Thyroid gland (tissue), 4 donors: ENCODE measurements around the gene FKBP2. TPM values are rescaled to one million over a fixed set of nuclear protein-coding genes. Genes with fewer than 3 reads are reported as not detected.

Experiments
- DNase-seq, 2 donors: peaks; one replicate each; pipeline ENCODE4 v3.0.0-alpha.2; 2019
- H3K27ac ChIP-seq, 3 donors: fragments of 200-600 bp; sonication (generic); 1 replicate in 2 of 3; 2 replicates in 1 of 3; pipeline ENCODE4 v1.5.1; 2016 to 2019; ENCODE audit warnings: mild to moderate bottlenecking in 1 of 3, moderate library complexity in 1 of 3
- H3K27me3 ChIP-seq: fragments of 200-600 bp; sonication (generic); one replicate; pipeline ENCODE4 v1.5.1; 2019
- H3K36me3 ChIP-seq, 2 donors: fragments of 200-600 bp; sonication (generic); one replicate each; pipeline ENCODE4 v1.5.1; 2016 to 2019
- H3K4me1 ChIP-seq, 2 donors: fragments of 200-600 bp; sonication (generic); one replicate each; pipeline ENCODE4 v1.5.1; 2017 to 2019
- H3K4me3 ChIP-seq, 3 donors: fragments of 200-600 bp; sonication (generic); replicated peaks in 1 of 3; 1 replicate in 2 of 3; 2 replicates in 1 of 3; pipeline ENCODE4 v1.5.1; 2016; ENCODE audit warnings: mild to moderate bottlenecking in 1 of 3
- H3K9me3 ChIP-seq: fragments of 200-600 bp; sonication (generic); one replicate; pipeline ENCODE4 v1.5.1; 2017
- POLR2A ChIP-seq, 2 donors: fragments of 450-650 bp; IDR thresholded peaks; one replicate each; pipeline ENCODE4 v1.6.1; 2017; ENCODE audit warnings: antibody characterized with exemption in 2 of 2, mild to moderate bottlenecking in 2 of 2, moderate library complexity in 1 of 2
- WGBS, 2 donors: methylation state at CpG; one replicate each; pipeline ENCODE4 v1.1.5; 2017; 5-methylcytosine and 5-hydroxymethylcytosine counted together
- intact Hi-C: fragments of 100-400 bp; cut with DNase I; formaldehyde crosslinking; loops from one replicate; pipeline ENCODE4 v1.15.1; 2023
- total RNA-seq, 4 donors: library from RNA; depleted of rRNA; stranded (reverse); fragments of >200 nt; gene quantifications; one replicate each; pipeline ENCODE4 v1.2.3, GENCODE V29; 2016
- TF ChIP-seq, protein P1 (sequence below), 6 experiments: fragments of 200-600 bp in 3 of 6; fragments of 450-650 bp in 3 of 6; sonication (generic) in 3 of 6; IDR thresholded peaks; one replicate each; pipeline ENCODE4 v1.5.1; 2016 to 2019; ENCODE audit warnings: antibody characterized with exemption in 6 of 6, mild to moderate bottlenecking in 2 of 6, inconsistent platforms in 1 of 6, moderate library complexity in 1 of 6

The FKBP2 gene
- total RNA-seq, 4 donors from 2014 or later = 107 to 271 (median 196) TPM

DNA sequence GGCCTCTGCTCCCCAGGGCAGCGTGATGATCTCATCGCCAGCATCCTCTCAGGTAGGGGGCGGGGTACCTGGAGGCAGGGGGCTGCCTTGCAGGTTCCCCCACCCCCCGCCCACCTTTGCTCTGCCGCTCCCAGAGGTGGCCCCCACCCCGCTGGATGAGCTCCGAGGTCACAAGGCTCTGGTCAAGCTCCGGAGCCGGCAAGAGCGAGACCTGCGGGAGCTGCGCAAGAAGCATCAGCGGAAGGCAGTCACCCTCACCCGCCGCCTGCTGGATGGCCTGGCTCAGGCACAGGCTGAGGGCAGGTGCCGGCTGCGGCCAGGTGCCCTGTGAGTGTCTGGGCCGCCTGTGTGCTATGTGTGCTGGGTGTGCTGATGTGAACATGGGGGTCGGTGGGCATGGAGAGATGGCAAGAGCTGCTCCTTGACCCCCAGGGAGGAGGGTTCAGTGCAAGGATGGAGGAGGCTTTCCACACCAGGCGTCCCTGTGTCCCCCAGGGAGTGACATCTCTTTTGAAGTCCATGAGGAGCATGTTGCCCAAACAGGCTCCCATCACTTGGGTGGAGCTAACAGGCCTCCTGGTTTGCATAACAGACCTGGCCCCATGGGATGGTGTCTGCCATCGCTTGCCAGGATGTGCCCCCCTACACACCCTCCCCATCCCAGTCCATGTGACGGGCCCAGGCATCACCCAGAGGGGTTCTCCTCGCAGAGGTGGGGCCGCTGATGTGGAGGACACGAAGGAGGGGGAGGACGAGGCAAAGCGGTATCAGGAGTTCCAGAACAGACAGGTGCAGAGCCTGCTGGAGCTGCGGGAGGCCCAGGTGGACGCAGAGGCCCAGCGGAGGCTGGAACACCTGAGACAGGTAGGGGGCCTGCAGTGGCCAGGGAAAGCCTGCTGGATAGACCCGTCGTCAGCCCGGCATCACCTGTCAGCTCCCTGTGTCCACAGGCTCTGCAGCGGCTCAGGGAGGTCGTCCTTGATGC lies 24.6 kb downstream of the FKBP2 start:
- intact Hi-C loops = no loop called here
- TF ChIP-seq POLR2A (IDR thresholded peaks at IDR 0.05) = no peak
- TF ChIP-seq, protein P1, sequence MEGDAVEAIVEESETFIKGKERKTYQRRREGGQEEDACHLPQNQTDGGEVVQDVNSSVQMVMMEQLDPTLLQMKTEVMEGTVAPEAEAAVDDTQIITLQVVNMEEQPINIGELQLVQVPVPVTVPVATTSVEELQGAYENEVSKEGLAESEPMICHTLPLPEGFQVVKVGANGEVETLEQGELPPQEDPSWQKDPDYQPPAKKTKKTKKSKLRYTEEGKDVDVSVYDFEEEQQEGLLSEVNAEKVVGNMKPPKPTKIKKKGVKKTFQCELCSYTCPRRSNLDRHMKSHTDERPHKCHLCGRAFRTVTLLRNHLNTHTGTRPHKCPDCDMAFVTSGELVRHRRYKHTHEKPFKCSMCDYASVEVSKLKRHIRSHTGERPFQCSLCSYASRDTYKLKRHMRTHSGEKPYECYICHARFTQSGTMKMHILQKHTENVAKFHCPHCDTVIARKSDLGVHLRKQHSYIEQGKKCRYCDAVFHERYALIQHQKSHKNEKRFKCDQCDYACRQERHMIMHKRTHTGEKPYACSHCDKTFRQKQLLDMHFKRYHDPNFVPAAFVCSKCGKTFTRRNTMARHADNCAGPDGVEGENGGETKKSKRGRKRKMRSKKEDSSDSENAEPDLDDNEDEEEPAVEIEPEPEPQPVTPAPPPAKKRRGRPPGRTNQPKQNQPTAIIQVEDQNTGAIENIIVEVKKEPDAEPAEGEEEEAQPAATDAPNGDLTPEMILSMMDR (IDR thresholded peaks at IDR 0.05) = no peak
- H3K4me1 ChIP-seq = peaks cover 18 to 26% of the 10 kb centered on the region in 2 donors
- H3K4me3 ChIP-seq = no peak overlapping the region
- DNase-seq = no peak
- no peaks in the 10 kb centered on the region for H3K27me3 ChIP-seq
- no peak overlapping the region for H3K27ac ChIP-seq
- H3K36me3 ChIP-seq = peaks cover 16% of the 10 kb centered on the region in 2 donors
- 93 to 94% methylated on average over 26 to 32 of the region's 35 CpGs for WGBS, 2 donors
- H3K9me3 ChIP-seq = no peaks in the 10 kb centered on the region

DNA sequence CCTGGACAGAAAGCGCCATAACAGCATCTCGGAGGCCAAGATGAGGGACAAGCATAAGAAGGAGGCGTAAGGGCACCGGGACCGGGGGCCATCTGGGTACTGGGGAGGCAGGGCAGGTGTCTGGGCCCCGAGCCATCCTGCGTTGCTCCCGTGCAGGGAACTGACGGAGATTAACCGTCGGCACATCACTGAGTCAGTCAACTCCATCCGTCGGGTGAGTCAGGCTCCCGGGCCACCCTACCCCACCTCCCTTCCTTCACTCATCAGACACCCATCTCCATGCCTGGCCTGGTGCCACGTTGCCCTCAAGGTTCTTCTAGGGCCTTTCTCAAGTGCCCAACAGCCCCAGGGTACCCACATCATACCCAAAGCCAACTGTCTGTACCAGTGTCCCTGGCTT lies 25.4 kb downstream of the FKBP2 start:
- Histone ChIP-seq H3K4me3 (no peak overlapping the region), H3K4me1 (peaks cover 18 to 26% of the 10 kb centered on the region in 2 donors), H3K9me3 (no peaks in the 10 kb centered on the region), H3K27me3 (no peaks in the 10 kb centered on the region), H3K36me3 (peaks cover 16% of the 10 kb centered on the region in 2 donors), H3K27ac (no peak overlapping the region)
- no peak for DNase-seq
- WGBS, 2 donors = 84 to 94% methylated on average over 14 to 15 of the region's 15 CpGs
- intact Hi-C loops = no loop called here
- TF ChIP-seq, protein P1 (IDR thresholded peaks at IDR 0.05) = no peak
- no peak for TF ChIP-seq POLR2A (IDR thresholded peaks at IDR 0.05)

DNA sequence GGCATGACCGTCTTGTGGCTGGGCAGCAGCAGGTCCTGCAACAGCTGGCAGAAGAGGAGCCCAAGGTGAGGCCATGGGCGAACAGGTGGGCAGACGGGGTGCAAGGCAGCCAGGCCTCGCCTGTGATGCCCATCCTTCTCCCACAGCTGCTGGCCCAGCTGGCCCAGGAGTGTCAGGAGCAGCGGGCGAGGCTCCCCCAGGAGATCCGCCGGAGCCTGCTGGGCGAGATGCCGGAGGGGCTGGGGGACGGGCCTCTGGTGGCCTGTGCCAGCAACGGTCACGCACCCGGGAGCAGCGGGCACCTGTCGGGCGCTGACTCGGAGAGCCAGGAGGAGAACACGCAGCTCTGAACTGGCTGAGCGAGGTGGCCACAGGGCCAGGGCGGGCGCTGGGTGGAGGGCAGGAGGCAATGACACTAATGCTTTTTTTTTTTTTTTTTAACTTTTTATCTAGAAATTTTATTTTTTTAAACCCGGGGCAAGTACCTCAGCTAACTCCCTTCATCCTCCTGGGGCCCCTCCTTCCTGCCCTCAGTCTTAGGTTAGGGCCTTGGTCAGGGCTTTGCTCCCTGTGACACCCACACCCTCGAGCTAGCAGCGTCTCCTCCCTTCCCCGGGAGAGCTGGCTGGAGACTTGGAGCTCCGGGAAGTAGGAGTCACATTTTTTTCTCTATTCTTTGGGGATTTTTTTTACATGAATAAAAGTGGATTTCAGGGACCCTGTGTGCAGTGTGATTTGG lies 26.5 kb downstream of the FKBP2 start:
- WGBS, 2 donors = 63 to 74% methylated on average over 18 to 19 of the region's 27 CpGs
- peak in 1 of 2 donors; percentile 22 for TF ChIP-seq POLR2A (IDR thresholded peaks at IDR 0.05)
- TF ChIP-seq, protein P1 (IDR thresholded peaks at IDR 0.05) = no peak
- no peaks in the 10 kb centered on the region for H3K27me3 ChIP-seq
- no peak overlapping the region for H3K4me3 ChIP-seq
- intact Hi-C loops = no loop called here
- H3K4me1 ChIP-seq = peaks cover 26 to 32% of the 10 kb centered on the region in 2 donors
- DNase-seq = peak; percentile 60
- no peaks in the 10 kb centered on the region for H3K9me3 ChIP-seq
- peaks cover 11 to 13% of the 10 kb centered on the region in 2 donors for H3K36me3 ChIP-seq
- peak overlapping the region; percentile 95 to 99 (median 96) for H3K27ac ChIP-seq

DNA sequence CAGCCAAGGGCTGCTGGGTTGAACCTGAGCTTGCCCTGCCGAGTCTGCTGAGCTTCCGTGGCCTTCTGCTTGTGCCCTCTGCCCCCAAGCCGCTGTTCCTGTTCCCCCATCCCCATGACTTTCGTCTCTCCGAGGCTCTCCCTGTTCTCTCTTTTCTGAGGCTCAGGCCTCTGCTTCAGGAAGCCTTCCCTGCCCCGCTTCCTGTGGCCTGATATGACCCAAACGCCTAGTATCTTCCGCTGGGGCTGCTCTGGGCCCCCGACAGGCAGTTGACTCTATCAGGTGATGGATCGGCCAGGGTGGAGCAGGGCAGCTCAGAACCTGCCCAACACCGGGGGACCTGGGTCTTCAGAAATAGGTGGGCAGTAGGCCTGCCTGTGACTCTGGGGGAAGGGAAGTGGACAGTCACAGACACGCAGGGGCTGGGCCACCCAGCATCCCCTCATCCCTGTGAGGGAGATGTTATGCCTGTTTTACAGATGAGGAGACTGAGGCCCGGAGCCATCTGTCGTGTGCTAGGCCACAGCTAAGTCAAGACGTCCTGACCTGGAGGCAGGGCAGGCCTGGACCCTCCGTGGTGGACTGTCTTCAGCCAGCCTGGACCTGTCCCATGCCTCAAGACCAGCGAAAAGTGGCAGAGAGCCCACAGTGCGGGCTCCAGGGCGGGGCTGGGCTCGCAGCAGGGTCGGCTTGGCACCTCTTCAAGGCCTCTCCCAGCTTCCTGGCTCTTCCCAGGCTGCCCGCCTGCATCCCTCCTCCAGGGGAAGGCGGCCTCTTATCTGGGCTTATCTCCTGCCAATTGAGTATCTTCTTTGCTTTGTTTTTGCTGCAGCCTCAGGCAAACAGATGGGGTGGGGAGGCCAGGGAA lies 27.4 kb downstream of the FKBP2 start:
- 64 to 70% methylated on average over 13 to 19 of the region's 23 CpGs for WGBS, 2 donors
- no peaks in the 10 kb centered on the region for H3K27me3 ChIP-seq
- peak overlapping the region in 1 of 3 donors; percentile 80 for H3K4me3 ChIP-seq
- no peaks in the 10 kb centered on the region for H3K9me3 ChIP-seq
- H3K4me1 ChIP-seq = peaks cover 26 to 32% of the 10 kb centered on the region in 2 donors
- no peak for TF ChIP-seq POLR2A (IDR thresholded peaks at IDR 0.05)
- TF ChIP-seq, protein P1 (IDR thresholded peaks at IDR 0.05) = no peak
- intact Hi-C loops = no loop called here
- H3K36me3 ChIP-seq = peaks cover 5% of the 10 kb centered on the region in 2 donors
- peak overlapping the region; percentile 95 to 99 (median 96) for H3K27ac ChIP-seq
- peak; percentile 44 for DNase-seq
